ENCODE results near the gene C6orf62.
A peak's percentile ranks its signal among the peaks of the same experiment; 100 is the strongest.
"Not testable (repeated sequence)": the region's sequence is repeated elsewhere in the genome, so short reads cannot be mapped to it uniquely, and the experiment has no call there.

C6orf62 gene

DNA sequence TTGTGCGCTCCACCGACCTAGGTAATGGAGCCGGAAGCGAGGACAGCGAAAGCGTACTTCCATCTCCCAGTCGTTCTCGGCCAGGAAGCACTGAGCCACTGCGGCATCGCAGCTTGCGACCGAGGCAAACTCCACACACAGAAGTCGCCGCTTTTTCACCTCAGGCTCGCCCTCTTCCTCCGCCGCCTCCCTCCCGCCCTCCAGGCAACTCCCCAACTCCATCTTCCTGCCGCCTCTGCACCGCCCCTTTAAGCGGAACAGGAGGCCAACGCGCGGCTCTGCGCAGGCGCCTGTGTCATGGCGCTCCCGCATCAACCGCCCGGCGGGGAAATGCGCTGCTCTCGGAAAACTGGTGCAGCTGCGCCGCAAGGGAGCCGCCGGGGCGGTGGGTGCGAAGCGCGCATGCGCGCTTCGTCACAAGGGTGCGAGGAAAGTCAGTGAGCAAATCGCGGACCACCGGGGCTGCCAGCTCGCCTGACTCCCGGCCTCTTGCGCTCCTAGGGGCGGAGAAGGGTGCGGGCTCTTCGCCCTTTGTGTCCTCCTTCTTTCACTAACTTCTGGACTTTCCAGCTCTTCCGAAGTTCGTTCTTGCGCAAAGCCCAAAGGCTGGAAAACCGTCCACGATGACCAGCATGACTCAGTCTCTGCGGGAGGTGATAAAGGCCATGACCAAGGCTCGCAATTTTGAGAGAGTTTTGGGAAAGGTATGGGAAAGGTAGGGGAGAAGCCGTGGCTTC, 52.1 kb downstream of the C6orf62 start, which contains the start of the genes ACOT13 and TDP2:
TSS of gene ACOT13 (plus strand) at position 437 of the 737 bp plus-strand sequence. CDS start at position 624, 187 bp downstream.
TSS of gene TDP2 (minus strand) at position 259 of the 737 bp plus-strand sequence. CDS start at position 222, 37 bp downstream.
- peak; percentile 89 for DNase-seq (ENCODE audit: low spot score)

DNA sequence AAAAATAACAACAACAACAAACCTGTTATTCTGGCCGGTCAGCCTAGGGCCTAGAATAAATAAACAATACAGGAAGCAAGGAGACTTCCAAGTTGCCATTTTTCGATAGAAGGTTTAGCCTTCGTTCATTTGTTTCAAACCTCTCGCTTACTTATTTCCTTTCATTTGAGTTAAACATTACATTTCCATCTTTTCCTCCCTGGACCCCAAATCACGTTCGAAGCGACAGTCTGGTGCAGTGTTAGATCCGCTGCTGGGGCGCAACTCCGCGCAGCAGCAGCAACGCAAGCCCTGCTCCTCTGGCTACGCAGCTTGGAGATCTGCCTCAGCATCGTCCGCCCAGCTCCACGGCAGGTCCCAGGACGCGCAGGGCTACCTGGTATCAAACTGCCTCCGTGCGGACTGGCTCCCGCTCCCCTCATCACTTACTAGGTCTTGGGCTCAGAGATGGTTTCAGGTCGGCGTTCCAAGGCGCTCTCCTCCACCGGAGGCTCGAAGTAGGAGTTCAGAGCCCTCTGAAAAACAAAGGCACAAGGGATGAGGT, 52.8 kb downstream of the C6orf62 start:
- peak; percentile 41 for DNase-seq (ENCODE audit: low spot score)

DNA sequence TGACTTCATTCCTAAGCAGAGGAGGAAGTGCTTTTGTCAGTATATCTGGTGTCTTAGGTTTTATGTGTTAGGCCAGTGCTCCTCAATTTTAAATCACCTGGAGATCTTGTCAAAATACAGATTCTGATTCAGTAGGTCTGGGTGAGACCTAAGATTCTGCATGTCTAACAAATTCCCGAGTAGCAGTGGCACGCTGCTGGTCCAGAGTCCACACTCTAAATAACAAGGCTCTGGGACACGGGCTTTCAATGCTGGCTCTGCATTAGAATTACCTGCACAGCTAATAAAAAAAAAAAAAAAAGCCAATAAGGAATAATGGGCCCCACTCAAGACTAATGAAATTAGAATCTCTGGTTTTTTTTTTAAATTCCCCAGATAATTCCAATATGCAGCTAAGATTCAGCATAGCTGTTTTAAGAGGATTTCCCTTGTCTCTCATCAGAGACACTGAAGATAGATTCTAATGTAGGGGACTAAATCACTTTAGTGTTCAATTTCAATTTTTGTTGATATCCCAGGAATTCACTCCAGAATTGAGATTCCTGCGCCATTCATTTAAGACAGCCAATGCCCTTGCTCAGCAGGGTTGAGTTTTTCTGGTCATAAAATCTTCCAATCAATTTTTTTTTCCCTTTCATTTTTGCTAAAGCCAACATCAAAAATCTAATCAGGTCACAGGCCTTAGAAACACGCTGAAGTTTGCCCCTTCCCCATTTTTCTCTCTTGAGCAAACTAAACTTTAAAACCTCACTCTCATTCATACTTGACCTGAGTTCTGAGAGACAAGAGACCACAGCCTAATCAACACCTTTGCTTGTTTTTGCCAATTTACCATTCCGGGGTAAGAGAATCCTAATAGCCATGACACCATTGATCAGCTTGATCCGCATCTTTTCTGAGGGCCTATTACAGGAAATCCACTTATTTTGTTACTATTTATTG, 54.6 kb downstream of the C6orf62 start:
- no peak for DNase-seq (ENCODE audit: low spot score)

DNA sequence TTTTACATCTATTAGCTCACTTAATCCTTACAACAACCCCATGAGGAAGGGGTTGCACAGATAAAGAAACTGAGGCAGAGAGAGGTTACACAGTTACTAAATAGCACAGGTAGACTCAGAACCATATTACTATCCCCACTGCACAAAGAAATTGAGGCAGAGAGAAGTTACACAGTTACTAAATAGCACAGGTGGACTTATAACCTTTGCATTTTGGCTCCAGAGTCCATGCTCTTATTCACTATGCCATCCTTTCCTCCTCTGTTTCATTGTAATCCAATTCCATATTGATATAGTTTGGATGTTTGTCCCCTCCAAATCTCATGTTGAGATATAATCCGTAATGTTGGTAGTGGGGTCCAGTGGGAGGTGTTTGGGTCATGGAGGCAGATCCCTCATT, 55.8 kb downstream of the C6orf62 start:
- no peak for DNase-seq (ENCODE audit: low spot score)

DNA sequence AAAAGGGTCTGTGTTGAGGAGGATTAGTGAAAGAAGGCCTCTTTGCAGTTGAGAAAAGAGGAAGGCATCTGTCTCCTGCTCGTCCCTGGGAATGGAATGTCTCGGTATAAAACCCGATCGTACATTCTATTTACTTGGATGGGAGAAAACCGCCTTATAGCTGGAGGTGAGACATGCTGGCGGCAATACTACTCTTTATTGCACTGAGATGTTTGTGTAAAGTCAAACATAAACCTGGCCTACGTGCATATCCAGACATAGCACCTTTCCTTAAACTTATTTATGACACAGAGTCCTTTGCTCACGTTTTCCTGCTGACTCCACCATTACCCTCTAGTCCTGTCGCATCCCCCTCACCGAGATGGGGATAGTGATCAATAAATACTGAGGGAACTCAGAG, 56.7 kb downstream of the C6orf62 start:
- no peak for DNase-seq (ENCODE audit: low spot score)

DNA sequence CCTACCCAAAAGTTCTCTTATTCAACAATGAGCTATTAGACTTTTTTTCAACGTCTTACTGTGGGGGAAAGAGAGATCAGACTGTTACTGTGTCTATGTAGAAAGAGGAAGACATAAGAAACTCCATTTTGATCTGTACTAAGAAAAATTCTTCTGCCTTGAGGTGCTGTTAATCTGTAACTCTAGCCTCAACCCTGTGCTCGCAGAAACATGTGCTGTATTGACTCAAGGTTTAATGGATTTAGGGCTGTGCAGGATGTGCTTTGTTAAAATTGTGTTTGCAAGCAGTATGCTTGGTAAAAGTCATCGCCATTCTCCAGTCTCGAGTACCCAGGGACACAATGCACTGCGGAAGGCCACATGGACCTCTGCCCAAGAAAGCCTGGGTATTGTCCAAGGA, 57.2 kb downstream of the C6orf62 start:
- DNase-seq (ENCODE audit: low spot score): not testable (repeated sequence)

DNA sequence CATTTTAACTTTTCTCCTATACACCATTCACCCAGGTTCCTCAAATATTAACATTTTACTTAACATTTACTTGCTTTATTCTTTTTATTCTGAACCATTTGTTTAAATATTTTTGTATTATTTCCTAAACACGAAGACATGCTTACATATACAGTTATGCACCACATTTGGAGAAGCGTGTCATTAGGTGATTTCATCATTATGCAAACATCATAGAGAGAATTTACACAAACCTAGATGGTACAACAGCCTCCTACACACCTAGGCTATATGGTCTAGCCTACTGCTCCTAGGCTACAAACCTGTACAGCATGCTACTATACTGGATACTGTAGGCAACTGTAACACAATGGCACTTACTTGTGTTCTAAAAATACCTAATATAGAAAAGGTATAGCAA, 58.8 kb downstream of the C6orf62 start:
- DNase-seq (ENCODE audit: low spot score): no peak

DNA sequence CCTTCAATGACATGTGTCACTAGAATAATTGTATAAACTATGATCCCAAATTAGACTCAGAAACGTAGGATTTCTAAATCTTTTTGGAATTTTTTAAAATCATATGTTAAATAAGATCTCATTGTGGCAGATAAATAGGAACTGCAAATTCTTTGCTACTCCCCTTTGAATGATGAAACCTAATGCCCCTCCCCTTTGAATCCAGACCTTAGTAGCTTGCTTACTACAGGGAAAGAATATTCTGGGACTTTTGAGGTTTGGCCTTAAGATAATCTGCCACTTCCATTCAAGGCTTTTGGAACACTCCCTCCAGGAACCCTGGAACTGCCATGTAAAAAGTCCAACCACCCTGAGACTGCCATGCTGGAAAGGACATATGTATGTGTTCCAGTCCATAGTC, 59.4 kb downstream of the C6orf62 start:
- DNase-seq (ENCODE audit: low spot score): no peak

DNA sequence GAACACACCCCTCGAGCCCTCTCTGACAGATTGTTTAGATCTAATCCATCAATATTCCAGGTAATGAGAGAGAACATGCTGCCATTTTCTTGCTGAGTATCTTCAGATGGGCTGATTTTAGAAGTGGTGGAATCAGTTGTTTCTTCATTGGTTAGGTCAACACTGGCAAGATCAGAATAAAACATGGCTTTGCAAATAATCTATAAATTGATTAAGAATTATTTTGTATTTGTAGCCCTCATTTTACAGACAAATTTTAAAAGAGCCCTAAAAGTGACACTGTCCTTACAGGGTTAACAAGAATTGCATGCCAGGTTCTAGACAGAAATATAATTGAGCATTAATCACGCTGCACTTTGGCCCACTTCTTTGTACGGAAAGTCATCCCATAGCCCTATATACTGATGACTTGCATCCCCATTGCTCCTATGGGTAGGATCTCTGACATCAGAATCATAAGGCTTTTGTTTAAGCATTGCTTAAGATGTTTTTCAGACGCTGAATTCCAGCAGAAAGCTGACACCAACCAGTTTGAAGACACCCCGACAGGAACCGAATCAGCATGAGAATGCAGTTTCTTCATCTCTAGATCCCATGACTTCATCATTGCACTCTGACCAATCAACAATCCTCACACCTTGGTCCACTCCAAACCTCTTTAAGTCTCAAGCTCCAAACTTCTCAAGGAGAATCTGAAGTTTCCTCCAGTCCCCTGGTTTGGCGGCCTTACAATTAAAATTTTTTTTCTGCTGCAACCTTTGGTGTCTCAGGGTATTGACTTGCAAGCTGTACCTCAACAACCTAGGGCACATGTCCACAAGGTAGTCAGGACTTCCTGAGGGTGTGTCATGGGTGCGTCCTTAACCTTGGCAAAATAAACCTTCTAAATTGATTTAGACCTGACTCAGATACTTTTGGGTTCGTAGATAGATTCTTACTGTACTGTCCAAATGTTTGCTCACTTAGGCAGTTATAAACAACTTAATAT, 60.1 kb downstream of the C6orf62 start:
- no peak for DNase-seq (ENCODE audit: low spot score)

DNA sequence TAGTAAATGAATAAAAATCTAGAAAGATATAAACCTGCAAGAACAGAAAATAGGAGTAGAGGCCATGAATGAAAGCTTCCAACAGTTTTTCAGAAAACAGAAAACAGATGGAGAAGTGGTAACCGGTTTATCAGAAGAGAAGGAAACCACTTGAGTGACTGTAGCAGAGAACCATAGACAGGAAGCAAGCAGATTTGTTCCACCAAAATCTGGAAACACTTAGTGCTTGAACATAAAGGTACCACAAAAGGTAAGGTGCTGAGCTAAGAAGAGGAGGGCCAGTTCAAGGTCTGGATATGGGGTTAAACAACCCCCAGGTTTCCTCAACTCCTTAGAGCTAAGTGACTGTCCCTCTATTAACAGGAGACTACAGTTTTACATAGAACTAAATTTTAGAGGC, 63.7 kb downstream of the C6orf62 start:
- no peak for DNase-seq (ENCODE audit: low spot score)
